GM12892 (cell line): ENCODE results near the gene TCF20. TPM values are rescaled to one million over a fixed set of nuclear protein-coding genes. Genes with fewer than 3 reads are reported as not detected.

Source experiments
- DNase-seq: peaks from one replicate; pipeline ENCODE4 v3.0.0; 2011; ENCODE audit not compliant: insufficient read length
- FAIRE-seq: peaks from 2 replicates; lab custom pipeline; 2011; peaks lifted over from hg19 to GRCh38; lab: Jason Lieb, UNC
- POLR2A ChIP-seq: IDR thresholded peaks from 2 replicates; pipeline ENCODE4 v1.6.1; 2011; ENCODE audit warnings: low read depth, low read length, control low read depth
- POLR2AphosphoS5 ChIP-seq: IDR thresholded peaks from 2 replicates; pipeline ENCODE4 v1.6.1; 2011; ENCODE audit warnings: low read depth, low read length, control low read depth
- TAF1 ChIP-seq: IDR thresholded peaks from 2 replicates; pipeline ENCODE4 v1.6.1; 2011; ENCODE audit warnings: low read depth, mild to moderate bottlenecking, control low read depth, low read length, borderline replicate concordance
- polyA plus RNA-seq: library from polyadenylated mRNA; unstranded; fragments of >200 nt; gene quantifications from one replicate; pipeline ENCODE4 v1.2.1, GENCODE V29; 2012; ENCODE audit warnings: missing spikeins, inconsistent platforms; ENCODE audit not compliant: missing spikeins

Gene TCF20
- polyA plus RNA-seq, result 14.2 TPM

GRCh38 chr22:42270510-42271190, at the start of gene TCF20:
TSS of gene TCF20 (minus strand) at chr22:42270653. CDS start at chr22:42215305, 55,348 bp downstream.
- DNase-seq, result peak; percentile 94
- no peak for FAIRE-seq
- TF ChIP-seq TAF1 (0 out of 2 replicates have a peak, but pooled peaks have one; percentile 6), POLR2A (peak; percentile 51; the same call in 1 of the 2 replicates), POLR2AphosphoS5 (no peak)

- TF ChIP-seq TAF1, result no peak
- TF ChIP-seq POLR2A, result no peak
- no peak for TF ChIP-seq POLR2AphosphoS5
- DNase-seq (no peak), FAIRE-seq (no peak)
Measured at GRCh38 chr22:42319386-42319785, 48.9 kb upstream of the TCF20 start.

- no peak for DNase-seq
- no peak for TF ChIP-seq POLR2A
- no peak for TF ChIP-seq POLR2AphosphoS5
- TF ChIP-seq TAF1, result no peak
- FAIRE-seq, result no peak
Measured at GRCh38 chr22:42318967-42319366, 48.5 kb upstream of the TCF20 start.

- TF ChIP-seq TAF1 (no peak), POLR2AphosphoS5 (no peak), POLR2A (no peak)
- DNase-seq (no peak), FAIRE-seq (no peak)
Measured at GRCh38 chr22:42317691-42318547, 47.5 kb upstream of the TCF20 start.

GRCh38 chr22:42317008-42317407, 46.6 kb upstream of the TCF20 start:
- FAIRE-seq (no peak), DNase-seq (no peak)
- TF ChIP-seq POLR2AphosphoS5 (no peak), TAF1 (no peak), POLR2A (no peak)

- FAIRE-seq, result no peak
- TF ChIP-seq POLR2A (no peak), POLR2AphosphoS5 (no peak), TAF1 (no peak)
- no peak for DNase-seq
Measured at GRCh38 chr22:42315392-42315756, 44.9 kb upstream of the TCF20 start.

GRCh38 chr22:42314709-42315391, 44.4 kb upstream of the TCF20 start:
- TF ChIP-seq TAF1 (no peak), POLR2A (no peak), POLR2AphosphoS5 (no peak)
- DNase-seq (no peak), FAIRE-seq (no peak)

- no peak for FAIRE-seq
- no peak for DNase-seq
- TF ChIP-seq POLR2A (no peak), POLR2AphosphoS5 (no peak), TAF1 (no peak)
Measured at GRCh38 chr22:42313804-42314581, 43.5 kb upstream of the TCF20 start.

GRCh38 chr22:42313204-42313603, 42.8 kb upstream of the TCF20 start:
- FAIRE-seq (no peak), DNase-seq (no peak)
- TF ChIP-seq POLR2AphosphoS5, result no peak
- TF ChIP-seq POLR2A, result no peak
- no peak for TF ChIP-seq TAF1

GRCh38 chr22:42310291-42311015, 40.0 kb upstream of the TCF20 start:
- DNase-seq, result no peak
- TF ChIP-seq TAF1 (no peak), POLR2A (no peak), POLR2AphosphoS5 (no peak)
- FAIRE-seq, result no peak
